ENCODE measurements around the gene KCTD21. TPM values are rescaled to one million over a fixed set of nuclear protein-coding genes. Genes with fewer than 3 reads are reported as not detected.

Gene KCTD21
- total RNA-seq, 2 experiments from 2014 or later, result 9.0 to 9.8 TPM

DNA sequence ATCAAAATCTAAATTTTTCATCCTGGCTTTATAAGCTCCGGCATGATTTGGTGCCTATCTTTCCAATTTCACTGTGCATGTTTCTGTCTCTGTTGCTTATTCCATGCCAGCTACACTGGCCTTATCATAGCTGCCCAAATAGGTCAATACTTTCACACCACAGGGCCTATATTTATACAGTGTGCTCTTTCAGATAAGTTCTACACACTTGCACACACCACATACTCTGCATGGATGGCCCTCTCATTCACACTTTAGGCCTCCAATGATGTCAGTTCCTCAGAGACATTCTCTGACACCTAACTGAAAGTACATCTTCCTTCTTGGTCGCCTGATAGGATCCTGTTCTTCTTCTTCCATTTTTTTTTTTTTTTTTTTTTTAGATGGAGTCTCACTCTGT is 56.0 kb downstream of the KCTD21 start:
- peaks cover 15% of the 10 kb centered on the region for H3K4me1 Mint-ChIP-seq
- ChIA-PET POLR2A (no interaction called here), CTCF (interaction anchor here (0.8 kb wide), 1 partner anchor 93 kb away, joined by 3 read pairs; no protein-coding TSS in a partner anchor)
- no peaks in the 10 kb centered on the region for H3K9me3 Mint-ChIP-seq (ENCODE audit: low read depth)
- H3K36me3 Mint-ChIP-seq (ENCODE audit: low read depth), result peaks cover 29% of the 10 kb centered on the region
- no peak overlapping the region for H3K4me3 Mint-ChIP-seq
- intact Hi-C loops (cut with DNase I, micrococcal nuclease), result no loop called here
- DNase-seq (no peak), ATAC-seq (no peak)
- no peaks in the 10 kb centered on the region for H3K27me3 Mint-ChIP-seq
- H3K27ac Mint-ChIP-seq, result no peak overlapping the region

DNA sequence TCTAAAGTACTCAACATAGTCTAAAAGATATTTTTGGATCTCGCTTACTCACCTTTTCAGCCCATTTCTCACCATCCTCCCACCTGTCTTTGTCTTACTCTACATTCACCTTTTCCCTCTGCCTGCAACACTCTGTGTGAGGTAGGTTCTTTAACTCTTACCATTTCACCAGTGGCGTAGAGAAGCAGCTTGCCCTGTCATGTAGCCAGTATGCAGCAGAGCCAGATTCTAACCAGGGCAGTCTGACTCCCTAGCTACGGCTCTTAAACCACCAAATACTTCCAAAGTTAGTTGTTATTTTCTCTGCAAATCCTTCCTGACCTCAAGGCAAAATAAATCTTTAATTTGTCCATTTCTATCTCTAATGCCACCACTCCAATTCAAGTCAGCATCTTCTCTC is 56.5 kb downstream of the KCTD21 start:
- no peak overlapping the region for H3K27ac Mint-ChIP-seq

DNA sequence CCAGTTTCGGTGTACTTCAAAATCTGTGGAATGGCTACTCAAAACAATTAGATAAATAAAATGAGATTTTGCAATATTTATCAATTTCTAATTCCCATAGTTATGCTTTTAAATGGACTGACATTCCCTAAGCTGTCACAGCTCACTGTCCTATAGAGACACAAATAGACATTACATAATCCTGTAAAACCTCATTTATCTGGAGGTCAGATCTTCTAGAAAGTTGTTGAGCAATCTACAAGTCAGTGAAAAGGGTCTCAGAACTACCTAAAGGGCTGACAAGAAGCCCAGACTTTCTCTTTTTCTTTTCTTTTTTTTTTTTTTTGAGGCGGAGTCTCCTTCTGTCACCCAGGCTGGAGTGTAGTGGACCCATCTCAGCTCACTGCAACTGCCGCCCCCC is 61.0 kb downstream of the KCTD21 start:
- ChIA-PET POLR2A (no interaction called here), CTCF (interaction anchor here (0.6 kb wide), 1 partner anchor 82 kb away, joined by 4 read pairs; no protein-coding TSS in a partner anchor)
- intact Hi-C loops (cut with DNase I, micrococcal nuclease), result no loop called here
- DNase-seq, result no peak
- Mint-ChIP-seq H3K9me3 (ENCODE audit: low read depth) (no peaks in the 10 kb centered on the region), H3K27me3 (no peaks in the 10 kb centered on the region), H3K27ac (no peak overlapping the region), H3K36me3 (ENCODE audit: low read depth) (peaks cover 13% of the 10 kb centered on the region), H3K4me1 (peaks cover 7% of the 10 kb centered on the region), H3K4me3 (no peak overlapping the region)
- ATAC-seq, result no peak

More for the DNA sequence above, 56.5 kb downstream of the KCTD21 start:
- peak; percentile 33 for ATAC-seq
- H3K9me3 Mint-ChIP-seq (ENCODE audit: low read depth), result no peaks in the 10 kb centered on the region
- CTCF ChIA-PET, result interaction anchor here (0.8 kb wide), 1 partner anchor 93 kb away, joined by 3 read pairs; no protein-coding TSS in a partner anchor
- no peak for DNase-seq
- intact Hi-C loops (cut with DNase I, micrococcal nuclease), result no loop called here
- H3K27me3 Mint-ChIP-seq, result no peaks in the 10 kb centered on the region
- no peak overlapping the region for H3K4me3 Mint-ChIP-seq
- H3K36me3 Mint-ChIP-seq (ENCODE audit: low read depth), result peaks cover 24% of the 10 kb centered on the region
- POLR2A ChIA-PET, result no interaction called here
- H3K4me1 Mint-ChIP-seq, result peaks cover 9% of the 10 kb centered on the region

Other genes with a start within 250 kb of the KCTD21 start
- gene INTS4, start 194.0 kb downstream of the KCTD21 start, total RNA-seq, result 10 to 100 TPM; 53.8 to 55.4 TPM
- gene KCTD14, start 165.3 kb downstream of the KCTD21 start, total RNA-seq, result under 1 TPM; 0.14 to 0.21 TPM
- gene THRSP, start 124.8 kb downstream of the KCTD21 start, total RNA-seq, result not detected
- gene NDUFC2, start 108.8 kb downstream of the KCTD21 start, total RNA-seq, result 100 to 1,000 TPM; 214 to 236 TPM
- gene ALG8, start 49.0 kb downstream of the KCTD21 start, total RNA-seq, result 10 to 100 TPM; 59.4 to 85.2 TPM
- 1 to 10 TPM; 9.2 to 9.8 TPM for gene USP35, start 293 bp upstream of the KCTD21 start, total RNA-seq
- 1 to 10 TPM; 4.3 to 4.8 TPM for gene GAB2, start 229.2 kb upstream of the KCTD21 start, total RNA-seq

All from activated CD4-positive, alpha-beta T cell treated with anti-CD3 and anti-CD28 coated beads for 36 hours (primary cell).